ENCODE results near the gene ZNF330.

ZNF330 gene

DNA sequence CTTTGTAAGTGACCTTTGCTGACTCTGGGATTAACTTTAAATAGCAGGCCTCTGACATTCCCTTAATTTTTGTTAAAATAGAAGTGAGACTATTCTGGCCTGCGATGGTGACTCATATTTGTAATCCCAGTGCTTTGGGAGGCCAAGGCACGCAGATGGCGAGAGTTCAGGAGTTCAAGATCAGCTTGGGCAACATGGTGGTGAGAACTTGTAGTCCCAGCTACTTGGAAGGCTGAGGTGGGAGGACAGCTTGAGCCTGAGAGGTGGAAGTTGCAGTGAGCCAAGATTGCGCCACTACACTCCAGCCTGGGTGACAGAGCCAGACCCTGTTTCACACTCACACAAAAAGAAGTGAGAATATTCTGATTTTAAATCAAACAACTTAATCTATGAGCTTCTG, 27.3 kb downstream of the ZNF330 start:
- Histone ChIP-seq H3K27me3 (ENCODE audit: control insufficient read depth in 5 of 5, insufficient read depth in 4 of 5, low read length in 5 of 5) (no peaks in the 10 kb centered on the region), H3K36me3 (ENCODE audit: control insufficient read depth in 5 of 5, insufficient read depth in 5 of 5, low read length in 5 of 5) (no peaks in the 10 kb centered on the region), H3K4me3 (ENCODE audit: low read depth in 1 of 5, low read length in 5 of 5) (no peak overlapping the region), H3K27ac (ENCODE audit: low read depth, low read length) (peak overlapping the region; percentile 26), H3K9me3 (ENCODE audit: control insufficient read depth in 5 of 5, low read length in 5 of 5) (no peaks in the 10 kb centered on the region), H3K4me1 (ENCODE audit: control insufficient read depth in 5 of 5, insufficient read depth in 5 of 5, low read length in 5 of 5) (peaks cover 0 to 27% (median 0%) of the 10 kb centered on the region in 5 donors), H3K9ac (ENCODE audit: low read length in 5 of 5) (no peak overlapping the region)

DNA sequence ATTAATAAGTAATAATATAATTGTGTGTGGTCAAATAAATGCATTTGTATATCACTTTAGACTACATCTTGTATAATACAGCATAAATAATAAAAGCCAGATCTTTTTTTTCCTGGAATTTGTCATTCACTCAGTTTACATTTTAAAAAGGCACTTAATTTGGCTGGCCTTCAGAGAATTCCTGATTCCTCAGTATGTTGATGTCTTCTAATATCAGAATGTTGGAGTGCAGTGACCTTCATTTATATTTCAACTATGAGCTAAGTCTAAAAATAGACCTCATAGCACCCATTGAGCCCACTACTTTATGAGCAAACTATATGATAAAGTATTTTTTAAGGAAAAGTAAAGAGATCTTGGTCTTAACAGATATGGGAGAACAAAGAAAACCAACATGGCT, 27.8 kb downstream of the ZNF330 start:
- Histone ChIP-seq H3K27me3 (ENCODE audit: control insufficient read depth in 5 of 5, insufficient read depth in 4 of 5, low read length in 5 of 5) (no peaks in the 10 kb centered on the region), H3K4me3 (ENCODE audit: low read depth in 1 of 5, low read length in 5 of 5) (no peak overlapping the region), H3K4me1 (ENCODE audit: control insufficient read depth in 5 of 5, insufficient read depth in 5 of 5, low read length in 5 of 5) (peaks cover 0 to 27% (median 0%) of the 10 kb centered on the region in 5 donors), H3K36me3 (ENCODE audit: control insufficient read depth in 5 of 5, insufficient read depth in 5 of 5, low read length in 5 of 5) (no peaks in the 10 kb centered on the region), H3K27ac (ENCODE audit: low read depth, low read length) (no peak overlapping the region), H3K9me3 (ENCODE audit: control insufficient read depth in 5 of 5, low read length in 5 of 5) (no peaks in the 10 kb centered on the region), H3K9ac (ENCODE audit: low read length in 5 of 5) (no peak overlapping the region)

DNA sequence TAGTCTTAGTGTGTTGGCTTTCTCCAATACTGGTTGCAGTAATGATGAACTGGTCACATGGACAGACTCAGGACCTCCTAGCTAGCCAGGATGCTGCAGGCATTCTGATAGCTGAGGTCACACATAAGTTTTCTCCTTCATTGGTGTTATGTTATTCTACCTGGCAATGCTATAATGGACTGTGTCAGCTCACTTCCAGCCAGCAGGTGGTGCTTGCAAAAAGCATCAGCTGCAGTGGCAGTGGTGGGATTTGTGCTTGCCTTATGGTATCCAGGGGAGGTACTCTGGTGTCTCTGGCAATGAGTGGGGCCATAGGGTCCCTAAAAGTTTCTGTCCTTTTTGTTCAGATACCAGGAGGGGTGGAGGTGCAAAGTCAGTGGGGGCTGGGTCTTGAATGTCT, 33.6 kb downstream of the ZNF330 start:
- Histone ChIP-seq H3K9me3 (ENCODE audit: control insufficient read depth in 5 of 5, low read length in 5 of 5) (no peaks in the 10 kb centered on the region), H3K4me1 (ENCODE audit: control insufficient read depth in 5 of 5, insufficient read depth in 5 of 5, low read length in 5 of 5) (no peaks in the 10 kb centered on the region), H3K27me3 (ENCODE audit: control insufficient read depth in 5 of 5, insufficient read depth in 4 of 5, low read length in 5 of 5) (peaks cover 0 to 3% (median 0%) of the 10 kb centered on the region in 5 donors), H3K9ac (ENCODE audit: low read length in 5 of 5) (no peak overlapping the region), H3K27ac (ENCODE audit: low read depth, low read length) (no peak overlapping the region), H3K4me3 (ENCODE audit: low read depth in 1 of 5, low read length in 5 of 5) (no peak overlapping the region), H3K36me3 (ENCODE audit: control insufficient read depth in 5 of 5, insufficient read depth in 5 of 5, low read length in 5 of 5) (no peaks in the 10 kb centered on the region)

DNA sequence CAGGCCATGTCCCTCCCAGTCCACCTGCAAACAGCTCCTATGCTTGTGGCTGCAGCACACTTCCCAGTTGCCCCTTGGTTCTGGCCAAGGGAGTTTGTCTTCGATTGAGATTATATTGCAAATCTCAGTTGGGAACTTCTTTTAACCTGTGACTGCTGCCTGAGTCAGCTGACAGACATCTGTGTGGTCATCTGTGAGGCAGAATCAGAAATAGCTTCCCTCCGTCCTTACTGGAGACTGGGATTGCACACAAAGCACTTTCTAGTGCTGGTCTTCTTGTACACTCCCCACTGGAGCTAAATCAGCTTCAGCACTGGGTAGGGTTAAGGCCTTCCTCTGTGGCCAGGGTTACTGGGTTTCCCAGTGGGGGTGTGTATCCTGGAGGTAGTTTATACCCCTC, 34.3 kb downstream of the ZNF330 start:
- Histone ChIP-seq H3K9ac (ENCODE audit: low read length in 5 of 5) (no peak overlapping the region), H3K36me3 (ENCODE audit: control insufficient read depth in 5 of 5, insufficient read depth in 5 of 5, low read length in 5 of 5) (no peaks in the 10 kb centered on the region), H3K4me3 (ENCODE audit: low read depth in 1 of 5, low read length in 5 of 5) (no peak overlapping the region), H3K27me3 (ENCODE audit: control insufficient read depth in 5 of 5, insufficient read depth in 4 of 5, low read length in 5 of 5) (peaks cover 0 to 3% (median 0%) of the 10 kb centered on the region in 5 donors), H3K9me3 (ENCODE audit: control insufficient read depth in 5 of 5, low read length in 5 of 5) (no peaks in the 10 kb centered on the region), H3K27ac (ENCODE audit: low read depth, low read length) (no peak overlapping the region), H3K4me1 (ENCODE audit: control insufficient read depth in 5 of 5, insufficient read depth in 5 of 5, low read length in 5 of 5) (no peaks in the 10 kb centered on the region)

DNA sequence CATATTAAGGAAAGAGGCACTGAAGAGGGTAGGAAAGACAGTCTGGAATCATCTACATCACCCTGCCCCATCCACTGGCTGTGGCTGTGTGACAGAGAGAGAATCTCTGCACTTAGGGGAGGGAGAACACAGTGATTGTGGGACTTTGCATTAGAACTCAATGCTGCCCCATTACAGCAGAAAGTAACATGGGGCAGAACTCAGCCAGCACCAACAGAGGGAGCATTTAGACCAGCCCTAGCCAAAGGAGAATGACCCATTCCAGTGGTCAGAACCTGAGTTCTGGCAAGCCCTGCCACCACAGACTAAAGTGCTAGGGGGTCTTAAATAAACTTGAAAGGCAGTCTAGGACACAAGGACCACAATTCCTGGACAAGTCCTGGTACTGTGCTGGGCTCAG, 37.9 kb downstream of the ZNF330 start:
- Histone ChIP-seq H3K4me3 (ENCODE audit: low read depth in 1 of 5, low read length in 5 of 5) (no peak overlapping the region), H3K4me1 (ENCODE audit: control insufficient read depth in 5 of 5, insufficient read depth in 5 of 5, low read length in 5 of 5) (no peaks in the 10 kb centered on the region), H3K9ac (ENCODE audit: low read length in 5 of 5) (no peak overlapping the region), H3K27ac (ENCODE audit: low read depth, low read length) (no peak overlapping the region), H3K36me3 (ENCODE audit: control insufficient read depth in 5 of 5, insufficient read depth in 5 of 5, low read length in 5 of 5) (no peaks in the 10 kb centered on the region), H3K27me3 (ENCODE audit: control insufficient read depth in 5 of 5, insufficient read depth in 4 of 5, low read length in 5 of 5) (peaks cover 0 to 3% (median 0%) of the 10 kb centered on the region in 5 donors), H3K9me3 (ENCODE audit: control insufficient read depth in 5 of 5, low read length in 5 of 5) (no peaks in the 10 kb centered on the region)

DNA sequence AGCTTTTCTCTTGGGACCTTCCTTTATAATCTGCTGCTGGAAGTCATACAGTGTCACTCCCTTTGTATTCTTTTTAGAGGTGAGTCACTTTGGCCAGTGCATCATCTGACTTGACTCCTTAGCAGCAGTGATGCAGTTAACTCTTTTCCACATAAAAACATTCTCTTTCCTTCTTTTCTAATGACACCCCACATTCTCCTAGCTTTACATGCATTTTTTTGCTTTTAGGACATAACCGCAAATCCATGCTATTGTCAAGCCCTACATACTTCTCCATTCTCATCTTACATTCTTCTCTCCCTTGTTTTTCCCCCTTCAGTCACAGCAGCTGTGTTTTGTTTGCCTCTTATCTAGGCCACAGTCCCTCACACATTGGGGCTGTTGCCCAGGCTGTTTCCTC, 55.1 kb downstream of the ZNF330 start:
- Histone ChIP-seq H3K4me1 (ENCODE audit: control insufficient read depth in 5 of 5, insufficient read depth in 5 of 5, low read length in 5 of 5) (no peaks in the 10 kb centered on the region), H3K36me3 (ENCODE audit: control insufficient read depth in 5 of 5, insufficient read depth in 5 of 5, low read length in 5 of 5) (no peaks in the 10 kb centered on the region), H3K9ac (ENCODE audit: low read length in 5 of 5) (no peak overlapping the region)

DNA sequence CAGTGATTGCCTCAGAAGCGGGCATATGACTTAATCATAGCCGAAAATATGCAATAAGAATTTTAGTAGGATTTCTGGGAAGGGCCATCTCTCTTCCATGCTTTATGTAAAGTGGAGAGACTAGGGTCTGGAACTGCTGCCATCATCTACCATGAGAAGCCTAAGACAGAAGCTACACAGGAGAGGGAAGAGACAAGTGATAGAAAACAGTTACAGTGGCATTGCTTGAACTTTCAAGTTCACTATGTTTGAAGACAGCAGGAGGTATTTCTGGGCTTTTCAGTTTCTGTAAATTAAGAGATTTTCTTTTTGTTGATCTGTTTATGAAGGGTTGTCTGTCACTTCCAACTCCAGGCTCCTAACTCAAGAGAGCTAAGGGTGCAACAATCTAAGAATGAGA, 62.5 kb downstream of the ZNF330 start:
- H3K9me3 ChIP-seq (ENCODE audit: control insufficient read depth in 5 of 5, low read length in 5 of 5) = no peaks in the 10 kb centered on the region
- H3K9ac ChIP-seq (ENCODE audit: low read length in 5 of 5) = no peak overlapping the region
- no peaks in the 10 kb centered on the region for H3K27me3 ChIP-seq (ENCODE audit: control insufficient read depth in 5 of 5, insufficient read depth in 4 of 5, low read length in 5 of 5)
- no peaks in the 10 kb centered on the region for H3K4me1 ChIP-seq (ENCODE audit: control insufficient read depth in 5 of 5, insufficient read depth in 5 of 5, low read length in 5 of 5)
- no peak overlapping the region for H3K27ac ChIP-seq (ENCODE audit: low read depth, low read length)
- no peaks in the 10 kb centered on the region for H3K36me3 ChIP-seq (ENCODE audit: control insufficient read depth in 5 of 5, insufficient read depth in 5 of 5, low read length in 5 of 5)
- H3K4me3 ChIP-seq (ENCODE audit: low read depth in 1 of 5, low read length in 5 of 5) = no peak overlapping the region

More for the DNA sequence above, 55.1 kb downstream of the ZNF330 start:
- Histone ChIP-seq H3K27me3 (ENCODE audit: control insufficient read depth in 5 of 5, insufficient read depth in 4 of 5, low read length in 5 of 5) (no peaks in the 10 kb centered on the region), H3K4me3 (ENCODE audit: low read depth in 1 of 5, low read length in 5 of 5) (no peak overlapping the region), H3K27ac (ENCODE audit: low read depth, low read length) (no peak overlapping the region), H3K9me3 (ENCODE audit: control insufficient read depth in 5 of 5, low read length in 5 of 5) (no peaks in the 10 kb centered on the region)

DNA sequence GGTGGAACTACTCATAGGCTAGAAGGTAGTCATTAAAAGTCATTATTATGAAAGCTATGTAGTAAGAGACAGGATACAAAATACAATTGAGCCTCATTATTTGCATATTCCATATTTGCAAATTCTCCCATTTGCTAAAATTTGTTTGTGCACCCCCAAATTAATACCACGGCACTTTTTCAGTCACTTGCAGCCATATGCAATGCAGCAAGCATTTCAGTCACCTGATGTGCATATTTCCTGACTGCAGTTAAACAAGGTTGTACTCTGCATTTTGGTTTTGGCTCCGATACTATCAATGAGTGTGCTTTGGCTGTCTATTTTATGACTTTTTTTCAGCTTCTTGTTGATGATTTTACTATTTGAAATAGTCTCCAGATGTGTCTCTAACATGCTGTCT, 62.9 kb downstream of the ZNF330 start:
- Histone ChIP-seq H3K27me3 (ENCODE audit: control insufficient read depth in 5 of 5, insufficient read depth in 4 of 5, low read length in 5 of 5) (no peaks in the 10 kb centered on the region), H3K27ac (ENCODE audit: low read depth, low read length) (no peak overlapping the region), H3K36me3 (ENCODE audit: control insufficient read depth in 5 of 5, insufficient read depth in 5 of 5, low read length in 5 of 5) (no peaks in the 10 kb centered on the region), H3K9ac (ENCODE audit: low read length in 5 of 5) (no peak overlapping the region), H3K4me3 (ENCODE audit: low read depth in 1 of 5, low read length in 5 of 5) (no peak overlapping the region), H3K9me3 (ENCODE audit: control insufficient read depth in 5 of 5, low read length in 5 of 5) (no peaks in the 10 kb centered on the region), H3K4me1 (ENCODE audit: control insufficient read depth in 5 of 5, insufficient read depth in 5 of 5, low read length in 5 of 5) (no peaks in the 10 kb centered on the region)

Measured in subcutaneous abdominal adipose tissue (tissue), 5 donors.